HUES6 (cell line): ENCODE measurements around the gene MTRF1.

Source experiments
- H3K27ac ChIP-seq: 2 replicates; pipeline ENCODE4 v1.7.0; 2013; ENCODE audit warnings: low read depth, mild to moderate bottlenecking, low read length, inconsistent platforms
- H3K27me3 ChIP-seq: 2 replicates; pipeline ENCODE4 v1.6.1; 2013; ENCODE audit warnings: low read length; ENCODE audit not compliant: control insufficient read depth, insufficient read depth
- H3K36me3 ChIP-seq: 2 replicates; pipeline ENCODE4 v1.6.1; 2013; ENCODE audit warnings: low read length; ENCODE audit not compliant: control insufficient read depth, insufficient read depth
- H3K4me1 ChIP-seq: 2 replicates; pipeline ENCODE4 v1.6.1; 2013; ENCODE audit warnings: low read length; ENCODE audit not compliant: control insufficient read depth, insufficient read depth
- H3K4me3 ChIP-seq: 2 replicates; pipeline ENCODE4 v1.5.1; 2013; ENCODE audit warnings: low read depth, low read length
- H3K9ac ChIP-seq: one replicate; pipeline ENCODE4 v1.6.1; 2013; ENCODE audit warnings: mild to moderate bottlenecking, low read length
- H3K9me3 ChIP-seq: 2 replicates; pipeline ENCODE4 v1.6.1; 2013; ENCODE audit warnings: low read depth, low read length; ENCODE audit not compliant: control insufficient read depth, insufficient read depth

Gene MTRF1

GRCh38 chr13:41263261-41263971, at the start of gene MTRF1:
Gene MTRF1 (minus strand): TSS chr13:41263576. CDS start chr13:41260907, 2,669 bp downstream.
- peak within 1 kb of the TSS; percentile 85 for H3K4me3 ChIP-seq
- peak within 1 kb of the TSS; percentile 79 for H3K9ac ChIP-seq
- H3K4me1 ChIP-seq = no peaks in the 10 kb centered on the region
- peaks cover 23% of the 10 kb centered on the region for H3K9me3 ChIP-seq
- H3K27me3 ChIP-seq = no peaks in the 10 kb centered on the region
- peaks cover 17% of the 10 kb centered on the region for H3K36me3 ChIP-seq
- H3K27ac ChIP-seq = peak within 1 kb of the TSS; percentile 33; the same call in 1 of the 2 replicates

- H3K9me3 ChIP-seq = no peaks in the 10 kb centered on the region
- H3K27me3 ChIP-seq = no peaks in the 10 kb centered on the region
- peaks cover 19% of the 10 kb centered on the region for H3K4me1 ChIP-seq
- no peak overlapping the region for H3K9ac ChIP-seq
- 0 out of 2 replicates have a peak, but pooled peaks cover 3% of the 10 kb centered on the region for H3K36me3 ChIP-seq
- no peak overlapping the region for H3K27ac ChIP-seq
- H3K4me3 ChIP-seq = peak overlapping the region; percentile 90
Measured at GRCh38 chr13:41313117-41313516, 49.7 kb upstream of the MTRF1 start.

- Histone ChIP-seq H3K36me3 (0 out of 2 replicates have a peak, but pooled peaks cover 3% of the 10 kb centered on the region), H3K27ac (peak overlapping the region; percentile 93; the same call in 1 of the 2 replicates), H3K27me3 (no peaks in the 10 kb centered on the region), H3K4me1 (peaks cover 19% of the 10 kb centered on the region), H3K9ac (peak overlapping the region; percentile 86), H3K4me3 (peak overlapping the region; percentile 90), H3K9me3 (no peaks in the 10 kb centered on the region)
Measured at GRCh38 chr13:41312176-41312500, 48.8 kb upstream of the MTRF1 start.

GRCh38 chr13:41311406-41312175, 48.2 kb upstream of the MTRF1 start:
- H3K4me1 ChIP-seq = peaks cover 19% of the 10 kb centered on the region
- H3K9me3 ChIP-seq = no peaks in the 10 kb centered on the region
- H3K36me3 ChIP-seq = 0 out of 2 replicates have a peak, but pooled peaks cover under 1% of the 10 kb centered on the region
- H3K4me3 ChIP-seq = peak overlapping the region; percentile 90
- peak overlapping the region; percentile 93 for H3K27ac ChIP-seq
- peak overlapping the region; percentile 86 for H3K9ac ChIP-seq
- no peaks in the 10 kb centered on the region for H3K27me3 ChIP-seq

- H3K4me1 ChIP-seq = peaks cover 19% of the 10 kb centered on the region
- no peaks in the 10 kb centered on the region for H3K9me3 ChIP-seq
- H3K27ac ChIP-seq = peak within 1 kb of the TSS; percentile 93
- H3K9ac ChIP-seq = peak within 1 kb of the TSS; percentile 86
- H3K36me3 ChIP-seq = no peaks in the 10 kb centered on the region
- no peaks in the 10 kb centered on the region for H3K27me3 ChIP-seq
- peak within 1 kb of the TSS; percentile 90 for H3K4me3 ChIP-seq
Measured at GRCh38 chr13:41310963-41311405, 47.6 kb upstream of the MTRF1 start, which contains the start of gene NAA16. Gene NAA16 (plus strand): TSS chr13:41311267. CDS start chr13:41311529, 262 bp downstream.

GRCh38 chr13:41307884-41308640, 44.7 kb upstream of the MTRF1 start:
- no peak overlapping the region for H3K27ac ChIP-seq
- H3K9me3 ChIP-seq = no peaks in the 10 kb centered on the region
- no peaks in the 10 kb centered on the region for H3K36me3 ChIP-seq
- no peaks in the 10 kb centered on the region for H3K27me3 ChIP-seq
- no peak overlapping the region for H3K9ac ChIP-seq
- no peaks in the 10 kb centered on the region for H3K4me1 ChIP-seq
- no peak overlapping the region for H3K4me3 ChIP-seq

- Histone ChIP-seq H3K36me3 (no peaks in the 10 kb centered on the region), H3K27ac (no peak overlapping the region), H3K9ac (no peak overlapping the region), H3K27me3 (no peaks in the 10 kb centered on the region), H3K9me3 (no peaks in the 10 kb centered on the region), H3K4me3 (no peak overlapping the region), H3K4me1 (no peaks in the 10 kb centered on the region)
Measured at GRCh38 chr13:41306271-41307145, 43.1 kb upstream of the MTRF1 start.

- Histone ChIP-seq H3K4me3 (no peak overlapping the region), H3K9me3 (no peaks in the 10 kb centered on the region), H3K9ac (no peak overlapping the region), H3K4me1 (no peaks in the 10 kb centered on the region), H3K27me3 (no peaks in the 10 kb centered on the region), H3K27ac (no peak overlapping the region), H3K36me3 (no peaks in the 10 kb centered on the region)
Measured at GRCh38 chr13:41304551-41304950, 41.2 kb upstream of the MTRF1 start.

GRCh38 chr13:41302743-41303142, 39.4 kb upstream of the MTRF1 start:
- no peaks in the 10 kb centered on the region for H3K4me1 ChIP-seq
- H3K27ac ChIP-seq = no peak overlapping the region
- H3K36me3 ChIP-seq = no peaks in the 10 kb centered on the region
- H3K4me3 ChIP-seq = no peak overlapping the region
- no peak overlapping the region for H3K9ac ChIP-seq
- no peaks in the 10 kb centered on the region for H3K27me3 ChIP-seq
- no peaks in the 10 kb centered on the region for H3K9me3 ChIP-seq
